GM19452 (cell line): ENCODE data around the gene MAGI1.

Experiments used
- ATAC-seq: cut with Tn5 transposase; IDR thresholded peaks from one replicate; pipeline ENCODE4 v1.9.1; 2021; ENCODE audit not compliant: unreplicated experiment

MAGI1 gene

DNA sequence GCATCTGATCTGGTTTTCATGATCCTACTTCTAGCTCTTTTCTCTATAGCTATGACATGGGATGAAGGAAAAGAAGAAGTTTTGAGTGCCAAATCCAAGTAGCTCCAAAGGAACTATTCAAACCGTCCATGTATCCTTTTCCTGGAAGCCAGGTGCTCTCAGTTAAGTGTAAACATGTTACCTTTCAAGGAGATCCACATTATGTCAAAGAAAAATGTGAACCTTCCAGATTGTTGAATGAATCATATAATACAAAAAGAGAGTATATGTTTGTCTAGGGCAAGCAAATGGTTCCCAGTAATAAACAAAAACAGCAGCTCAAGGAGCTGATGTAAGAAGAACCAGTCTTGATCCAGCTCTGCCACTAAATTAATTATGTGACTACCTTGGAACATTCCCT, 534.9 kb downstream of the MAGI1 start:
- no peak for ATAC-seq

DNA sequence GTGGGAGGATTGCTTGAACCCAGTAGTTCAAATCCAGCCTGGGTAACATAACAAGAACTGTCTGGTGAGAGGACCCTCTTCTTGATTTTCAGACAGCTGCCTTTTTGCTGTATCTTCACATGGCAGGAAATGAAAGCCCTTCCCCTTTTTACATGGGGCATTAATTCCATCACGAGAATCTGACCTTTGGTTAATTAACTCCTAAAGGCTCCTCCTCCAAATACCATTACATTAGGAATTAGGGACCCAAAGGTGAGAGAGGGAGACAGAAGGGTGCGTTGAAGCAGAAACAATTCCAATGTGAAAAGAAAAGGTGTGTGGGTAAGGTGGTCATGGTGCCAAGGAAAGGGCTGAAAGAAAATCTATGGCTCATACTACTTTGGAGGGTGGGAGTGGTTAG, 536.2 kb downstream of the MAGI1 start:
- ATAC-seq, result no peak

- no peak for ATAC-seq
Measured at GRCh38 chr3:65500398-65501306, 538.1 kb downstream of the MAGI1 start.

- no peak for ATAC-seq
Measured at GRCh38 chr3:65497846-65498245, 540.9 kb downstream of the MAGI1 start.

DNA sequence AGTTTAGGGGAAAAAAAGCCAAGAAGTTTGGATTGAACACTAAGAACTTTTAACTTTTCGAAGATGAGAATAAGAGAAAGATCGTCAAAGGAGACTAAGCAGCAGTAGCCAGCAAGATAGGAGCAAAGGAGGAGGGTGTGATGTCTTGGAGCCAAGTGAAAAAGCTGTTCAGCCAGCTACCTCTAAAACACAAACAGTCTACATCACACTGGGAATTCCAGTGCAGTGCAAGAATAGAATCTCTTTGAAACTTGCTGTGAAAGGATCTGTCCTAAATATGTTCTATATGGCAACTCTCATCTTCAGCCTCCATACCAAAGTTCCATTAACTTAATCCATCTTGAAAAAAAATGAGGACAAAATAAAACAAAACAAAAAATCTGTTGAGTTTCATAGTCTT, 541.5 kb downstream of the MAGI1 start:
- no peak for ATAC-seq

- ATAC-seq, result no peak
Measured at GRCh38 chr3:65493938-65494337, 544.8 kb downstream of the MAGI1 start.

DNA sequence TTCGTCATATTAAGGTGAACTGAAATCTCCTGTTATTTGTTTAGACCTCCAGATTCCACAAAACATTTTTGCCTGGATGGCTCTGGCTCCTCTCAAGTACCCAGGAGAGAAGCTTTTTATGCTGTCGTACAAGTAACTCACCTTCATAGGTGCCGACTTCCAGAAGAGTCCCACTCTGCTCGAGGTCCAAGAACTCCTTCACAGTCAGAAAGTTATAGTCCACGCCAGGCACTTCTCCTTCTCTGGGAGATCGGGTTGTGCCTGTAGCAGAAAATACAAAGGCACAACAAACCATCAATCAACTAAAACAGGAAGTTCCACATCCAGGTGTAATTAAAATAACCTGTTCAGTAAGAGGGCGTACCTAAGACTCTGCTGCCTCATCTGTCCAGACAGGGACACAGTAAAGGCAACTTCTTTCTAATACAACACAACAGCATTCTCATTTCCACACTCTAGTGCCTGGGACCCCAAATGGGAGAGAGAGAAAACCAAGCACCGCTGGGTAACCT, 545.3 kb downstream of the MAGI1 start:
- no peak for ATAC-seq

DNA sequence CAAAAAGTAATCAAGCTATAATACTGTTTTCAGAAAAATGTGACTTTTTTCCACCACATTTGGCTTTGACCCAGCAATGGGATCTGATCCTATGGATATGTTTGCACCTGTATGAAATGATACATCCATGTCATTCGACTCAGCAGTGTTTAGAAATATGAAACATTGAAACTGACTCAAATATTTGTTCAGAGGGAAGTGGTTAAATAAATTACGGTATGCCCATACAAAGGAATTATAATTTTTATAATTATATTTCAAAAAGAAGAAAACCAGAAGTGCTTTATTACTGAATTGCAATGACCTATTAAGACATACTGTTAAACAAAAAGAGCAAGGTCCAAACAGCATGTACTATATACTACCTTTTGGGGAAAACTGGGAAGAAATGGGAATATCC, 546.5 kb downstream of the MAGI1 start:
- ATAC-seq, result no peak

DNA sequence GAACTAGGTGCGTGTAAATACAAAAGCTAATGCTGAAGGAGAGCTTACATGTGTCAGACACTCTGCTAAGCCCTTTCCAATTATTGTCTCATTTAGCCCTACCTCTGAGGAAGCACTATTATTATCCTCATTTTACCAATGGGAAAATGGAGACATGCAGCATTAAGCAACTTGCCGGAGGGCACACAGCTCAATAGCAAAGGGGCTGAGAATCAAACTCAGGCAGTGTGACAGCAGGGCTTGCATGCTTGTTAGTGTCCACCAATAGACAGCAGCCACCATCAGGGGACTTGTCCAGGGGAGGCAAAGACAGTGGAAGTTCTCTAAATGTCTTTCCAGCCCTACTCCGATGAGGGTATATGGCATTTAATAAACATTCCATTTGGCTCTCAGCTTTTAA, 548.6 kb downstream of the MAGI1 start:
- no peak for ATAC-seq

DNA sequence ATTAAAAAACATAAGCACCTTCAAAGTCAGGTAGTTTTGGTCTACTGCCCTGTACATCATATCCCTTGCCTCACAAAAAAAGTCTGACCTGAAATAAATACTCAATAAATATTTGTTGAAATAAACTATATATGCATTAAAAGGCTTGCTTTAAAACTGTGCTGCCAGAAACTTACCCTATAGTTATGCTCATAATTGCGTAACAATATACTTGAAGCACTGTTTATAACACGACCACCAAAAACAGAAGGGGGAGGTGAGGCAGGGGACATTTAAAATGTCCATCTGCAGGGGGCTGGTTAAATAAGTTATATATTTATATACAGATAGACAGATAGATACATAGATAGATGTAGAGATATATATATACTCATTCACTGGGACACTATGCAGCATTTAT, 549.5 kb downstream of the MAGI1 start:
- no peak for ATAC-seq

DNA sequence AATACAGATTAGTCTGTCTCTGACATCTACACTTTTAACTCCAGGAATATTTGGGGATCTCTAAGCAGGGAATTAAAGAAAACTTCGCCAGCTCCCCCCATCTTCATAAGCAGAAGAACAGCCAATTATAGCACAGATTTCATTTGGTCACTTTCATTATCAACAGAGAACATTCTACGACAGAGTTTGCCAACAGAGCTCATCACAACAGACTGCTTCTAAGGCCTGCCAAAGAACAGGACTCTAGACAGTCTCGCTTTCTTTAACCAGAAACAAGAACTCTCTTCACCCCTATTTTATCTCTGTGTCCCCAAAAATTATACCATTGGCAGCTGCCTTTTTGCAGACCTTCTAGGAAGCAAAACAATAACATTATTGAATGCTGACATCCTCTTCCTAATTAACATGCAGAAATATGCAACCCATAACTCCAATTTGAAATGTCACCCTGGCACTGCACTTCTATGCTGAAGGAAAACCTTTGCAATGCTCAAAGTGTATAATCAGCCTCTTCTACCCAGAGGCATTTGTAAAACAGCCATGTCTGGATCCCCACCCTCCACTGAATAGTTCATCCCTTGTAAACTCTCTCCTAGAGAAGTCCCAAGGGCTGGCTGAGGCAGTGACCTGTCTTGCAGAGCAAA, 552.8 kb downstream of the MAGI1 start:
- ATAC-seq, result no peak

DNA sequence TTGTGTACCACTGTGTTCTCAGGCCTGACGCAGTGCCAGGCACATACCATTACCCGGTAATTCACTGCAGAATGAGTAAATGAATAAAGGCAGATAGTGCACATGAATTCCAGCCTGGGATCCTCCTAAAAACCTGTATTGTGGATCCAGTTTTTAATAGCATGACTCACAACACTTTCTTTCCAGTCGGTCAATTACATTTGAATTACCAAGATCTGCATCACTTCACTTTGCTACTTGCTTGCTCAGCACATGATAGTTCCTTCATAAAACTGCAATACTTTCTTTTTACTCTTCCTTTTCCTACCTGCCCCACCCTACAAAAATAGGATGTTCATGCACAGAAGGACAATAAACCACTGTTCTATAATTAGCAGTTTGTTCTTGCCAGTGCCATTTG, 553.8 kb downstream of the MAGI1 start:
- ATAC-seq, result no peak

DNA sequence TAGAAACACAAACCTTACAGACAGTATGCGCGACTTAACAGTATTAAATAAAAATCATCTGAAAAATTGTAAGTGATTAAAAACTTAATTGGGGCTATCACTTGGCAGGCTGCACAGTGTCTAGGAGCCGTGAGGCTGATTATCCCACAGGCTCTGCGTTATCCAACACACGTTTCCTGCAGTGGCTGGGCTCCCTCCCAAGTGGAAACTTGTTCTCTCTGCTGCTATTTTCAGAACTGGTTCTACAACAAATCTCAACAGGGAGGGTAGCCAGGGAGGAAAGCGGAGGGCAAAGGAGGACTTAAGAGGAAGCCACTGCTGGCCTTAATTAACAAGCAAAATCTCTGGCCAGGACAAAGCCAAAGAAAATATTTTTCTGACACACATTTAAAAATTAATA, 555.2 kb downstream of the MAGI1 start:
- ATAC-seq, result no peak

- no peak for ATAC-seq
Measured at GRCh38 chr3:65483011-65483410, 555.7 kb downstream of the MAGI1 start.

DNA sequence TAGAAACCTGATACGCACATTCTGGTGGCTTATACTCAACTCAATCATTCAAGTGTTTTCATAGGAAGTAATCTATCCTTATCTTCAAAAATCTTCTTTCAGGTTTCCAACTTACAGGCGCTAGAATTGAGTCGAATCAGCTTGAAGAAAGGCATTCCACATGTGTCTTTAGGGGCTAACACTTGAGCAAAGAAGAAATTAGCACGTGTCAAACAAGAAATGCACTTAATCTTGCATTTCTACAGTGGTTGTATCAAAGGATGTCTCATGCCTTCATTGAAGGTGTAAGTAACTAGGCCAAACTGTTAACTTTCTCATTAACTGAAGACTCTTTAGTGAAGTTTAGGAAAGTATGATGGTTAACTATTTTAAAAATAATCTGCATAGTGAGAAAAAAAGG, 557.6 kb downstream of the MAGI1 start:
- ATAC-seq, result no peak

DNA sequence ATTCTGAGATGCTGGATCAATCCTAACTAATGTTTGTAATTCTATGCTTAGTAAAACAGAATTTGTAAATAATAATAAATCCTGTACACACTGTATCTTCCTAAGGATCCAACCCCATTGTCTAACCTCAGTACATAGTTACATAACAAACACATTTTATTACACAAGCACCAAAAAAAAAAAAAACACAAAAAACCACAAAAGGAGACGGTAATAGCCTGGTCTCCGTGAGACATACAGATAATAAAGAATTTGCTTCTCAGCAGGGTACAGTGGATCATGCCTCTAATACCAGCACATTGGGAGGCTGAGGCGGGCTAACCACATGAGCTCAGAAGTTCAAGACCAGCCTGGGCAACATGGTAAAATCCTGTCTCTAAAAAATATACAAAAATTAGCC, 558.7 kb downstream of the MAGI1 start:
- no peak for ATAC-seq

DNA sequence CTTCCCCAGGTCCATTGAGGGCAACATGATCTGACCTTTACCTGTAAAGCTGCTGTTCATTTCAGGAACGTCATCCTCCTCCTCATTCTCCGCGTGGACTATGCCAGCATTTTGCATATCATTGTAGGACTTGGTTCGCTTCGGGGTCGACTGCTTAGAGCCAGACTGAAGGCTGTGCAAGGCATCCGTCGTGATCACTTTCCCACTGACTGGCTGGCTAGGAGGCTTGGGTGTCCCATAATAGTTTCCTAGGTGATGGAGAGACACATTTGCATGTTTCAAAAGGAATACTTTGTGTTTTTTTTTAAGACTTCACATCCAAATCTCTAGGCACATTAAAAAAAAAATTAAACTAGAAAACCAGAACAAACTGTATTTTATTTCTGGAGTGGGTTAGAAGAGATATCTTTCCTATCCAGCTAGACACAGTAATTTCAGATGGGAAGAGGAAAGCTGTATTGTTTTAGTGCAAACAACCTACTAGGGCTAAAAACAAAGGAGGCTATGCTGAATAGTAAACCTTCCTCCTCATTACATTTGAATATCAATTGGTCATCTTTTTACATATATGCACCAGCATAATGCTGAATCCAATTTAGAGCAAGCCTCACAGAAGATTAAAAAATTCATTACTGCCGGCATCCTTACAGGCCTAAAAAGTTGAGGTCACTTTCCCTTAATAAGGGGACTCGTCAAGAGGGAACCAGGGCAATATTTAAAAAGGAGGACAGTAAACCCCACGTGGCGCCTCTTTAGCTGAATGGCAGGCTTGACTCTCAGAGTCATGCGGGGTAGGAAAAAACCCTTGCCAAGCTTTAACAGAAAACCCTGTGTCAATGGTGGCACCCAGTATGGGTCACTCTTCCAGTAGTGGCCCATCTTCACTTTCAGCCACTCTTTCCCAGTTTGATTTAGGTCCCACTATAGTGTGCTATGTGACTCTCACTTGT, 559.9 kb downstream of the MAGI1 start:
- no peak for ATAC-seq

GRCh38 chr3:65473736-65474135, 565.0 kb downstream of the MAGI1 start:
- no peak for ATAC-seq

DNA sequence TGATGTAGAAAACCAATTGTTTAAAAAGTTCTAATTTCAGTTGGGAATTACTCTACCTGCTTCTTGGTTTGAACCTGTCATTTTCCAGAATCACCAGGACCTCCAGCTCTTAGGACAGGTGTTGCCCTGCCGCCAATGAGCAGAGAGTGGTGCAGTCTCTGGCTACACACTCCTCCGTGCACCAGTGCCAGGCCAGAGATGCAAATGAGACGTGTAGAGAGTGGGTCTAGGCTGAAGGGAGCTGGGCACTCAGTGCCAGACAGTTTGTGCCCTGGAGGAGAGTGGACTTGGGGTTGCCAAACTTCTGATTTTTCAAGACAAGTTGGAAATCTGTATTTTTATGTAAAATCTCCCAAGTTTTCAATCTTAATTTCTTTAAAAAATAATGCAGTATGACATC, 566.2 kb downstream of the MAGI1 start:
- no peak for ATAC-seq

GRCh38 chr3:65466300-65466988, 572.3 kb downstream of the MAGI1 start:
- ATAC-seq, result no peak
